Endothelial cell (in vitro differentiated cells): ENCODE measurements around the gene CYP4A11. TPM values are rescaled to one million over a fixed set of nuclear protein-coding genes. Genes with fewer than 3 reads are reported as not detected.
"Not testable (repeated sequence)": the region's sequence is repeated elsewhere in the genome, so short reads cannot be mapped to it uniquely, and the experiment has no call there.

Experiments
- DNase-seq: peaks from one replicate; pipeline ENCODE4 v3.0.0; 2021; ENCODE audit warnings: low spot score
- H3K27ac Mint-ChIP-seq: one replicate; pipeline ENCODE4 v1.8.0; 2021; ENCODE audit warnings: mixed read lengths, inconsistent platforms; ENCODE audit not compliant: unreplicated experiment
- H3K27me3 Mint-ChIP-seq: one replicate; pipeline ENCODE4 v1.8.0; 2021; ENCODE audit warnings: mild to moderate bottlenecking, moderate library complexity, mixed read lengths, inconsistent platforms; ENCODE audit not compliant: unreplicated experiment
- H3K36me3 Mint-ChIP-seq: one replicate; pipeline ENCODE4 v1.8.0; 2021; ENCODE audit warnings: mild to moderate bottlenecking, low read depth, mixed read lengths, inconsistent platforms; ENCODE audit not compliant: unreplicated experiment
- H3K4me1 Mint-ChIP-seq: one replicate; pipeline ENCODE4 v1.8.0; 2021; ENCODE audit warnings: mild to moderate bottlenecking, mixed read lengths, inconsistent platforms; ENCODE audit not compliant: unreplicated experiment
- H3K4me3 Mint-ChIP-seq: one replicate; pipeline ENCODE4 v1.8.0; 2021; ENCODE audit warnings: mild to moderate bottlenecking, mixed read lengths, inconsistent platforms; ENCODE audit not compliant: unreplicated experiment
- H3K9me3 Mint-ChIP-seq: one replicate; pipeline ENCODE4 v1.8.0; 2021; ENCODE audit warnings: mixed read lengths, inconsistent platforms; ENCODE audit not compliant: unreplicated experiment
- CTCF ChIP-seq: fragments of 200-600 bp; sonication (generic); IDR thresholded peaks from one replicate; pipeline ENCODE4 v1.5.0; 2021; ENCODE audit warnings: antibody characterized with exemption; ENCODE audit not compliant: unreplicated experiment
- total RNA-seq: library from RNA; stranded (reverse); fragmentation: NEBNext Ultra II Directional; extraction: Animal tissue kit (Norgen Biotek cat#: 25700); gene quantifications from one replicate; pipeline ENCODE4 v1.2.1, GENCODE V29; 2021; ENCODE audit not compliant: unreplicated experiment

CYP4A11 gene
- total RNA-seq, 1 donor from 2014 or later: not detected

GRCh38 chr1:46961066-46961758, 19.9 kb upstream of the CYP4A11 start:
- Mint-ChIP-seq H3K27ac (no peak overlapping the region), H3K36me3 (peaks cover 8% of the 10 kb centered on the region), H3K27me3 (peaks cover 2% of the 10 kb centered on the region), H3K4me1 (peaks cover 6% of the 10 kb centered on the region), H3K4me3 (no peak overlapping the region), H3K9me3 (peaks cover 10% of the 10 kb centered on the region)
- DNase-seq: no peak
- TF ChIP-seq CTCF: no peak

GRCh38 chr1:46960250-46960649, 19.0 kb upstream of the CYP4A11 start:
- H3K4me1 Mint-ChIP-seq: peaks cover 5% of the 10 kb centered on the region
- TF ChIP-seq CTCF: no peak
- H3K4me3 Mint-ChIP-seq: no peak overlapping the region
- DNase-seq: no peak
- no peak overlapping the region for H3K27ac Mint-ChIP-seq
- peaks cover 10% of the 10 kb centered on the region for H3K9me3 Mint-ChIP-seq
- peaks cover 8% of the 10 kb centered on the region for H3K36me3 Mint-ChIP-seq
- peaks cover 2% of the 10 kb centered on the region for H3K27me3 Mint-ChIP-seq

- H3K4me1 Mint-ChIP-seq: peaks cover 31% of the 10 kb centered on the region
- not testable (repeated sequence) for H3K27ac Mint-ChIP-seq, H3K36me3 Mint-ChIP-seq, H3K4me3 Mint-ChIP-seq, DNase-seq, H3K27me3 Mint-ChIP-seq
- peaks cover 10% of the 10 kb centered on the region for H3K9me3 Mint-ChIP-seq
Observed at GRCh38 chr1:46955116-46955515, 13.8 kb upstream of the CYP4A11 start.

GRCh38 chr1:46953847-46954246, 12.6 kb upstream of the CYP4A11 start:
- H3K27me3 Mint-ChIP-seq, H3K4me3 Mint-ChIP-seq, DNase-seq, H3K36me3 Mint-ChIP-seq: not testable (repeated sequence)
- peaks cover 32% of the 10 kb centered on the region for H3K4me1 Mint-ChIP-seq
- H3K27ac Mint-ChIP-seq: peak overlapping the region; percentile 36
- H3K9me3 Mint-ChIP-seq: peaks cover 10% of the 10 kb centered on the region

- H3K27me3 Mint-ChIP-seq, H3K9me3 Mint-ChIP-seq, H3K4me3 Mint-ChIP-seq, H3K27ac Mint-ChIP-seq, H3K36me3 Mint-ChIP-seq, DNase-seq: not testable (repeated sequence)
- H3K4me1 Mint-ChIP-seq: peaks cover 47% of the 10 kb centered on the region
Observed at GRCh38 chr1:46949417-46949666, 8.1 kb upstream of the CYP4A11 start.

GRCh38 chr1:46948629-46949416, 7.5 kb upstream of the CYP4A11 start:
- Mint-ChIP-seq H3K4me3 (no peak overlapping the region), H3K36me3 (no peaks in the 10 kb centered on the region), H3K27ac (no peak overlapping the region), H3K9me3 (no peaks in the 10 kb centered on the region), H3K4me1 (peaks cover 47% of the 10 kb centered on the region), H3K27me3 (peaks cover 3% of the 10 kb centered on the region)
- no peak for DNase-seq
- no peak for TF ChIP-seq CTCF

GRCh38 chr1:46947706-46948105, 6.4 kb upstream of the CYP4A11 start:
- H3K4me1 Mint-ChIP-seq: peaks cover 39% of the 10 kb centered on the region
- not testable (repeated sequence) for H3K27ac Mint-ChIP-seq, DNase-seq, H3K27me3 Mint-ChIP-seq, H3K36me3 Mint-ChIP-seq, H3K9me3 Mint-ChIP-seq, H3K4me3 Mint-ChIP-seq
